ENCODE results near the gene MARCKS. TPM values are rescaled to one million over a fixed set of nuclear protein-coding genes. Genes with fewer than 3 reads are reported as not detected.

Gene MARCKS
- polyA plus RNA-seq, 1 donor (not counting 4 experiments of a cell fraction or from before 2014, with no cell fraction given): 50.8 TPM

- Histone ChIP-seq H3K9me3 (ENCODE audit: control insufficient read depth, low read depth, low read length) (no peaks in the 10 kb centered on the region), H3K4me3 (ENCODE audit: control insufficient read depth in 2 of 3, extremely low read depth in 1 of 3, insufficient read depth in 2 of 3, low read depth in 1 of 3, low read length in 3 of 3) (no peak overlapping the region), H4K20me1 (ENCODE audit: control insufficient read depth, extremely low read depth, insufficient read depth, low read length) (no peaks in the 10 kb centered on the region), H3K27ac (ENCODE audit: control insufficient read depth, insufficient read depth, low read length) (no peak overlapping the region), H3K27me3 (ENCODE audit: control insufficient read depth, extremely low read depth, insufficient read depth, low read length) (no peaks in the 10 kb centered on the region), H3K36me3 (ENCODE audit: control insufficient read depth in 2 of 2, extremely low read depth in 1 of 2, insufficient read depth in 2 of 2, low read length in 2 of 2) (no peaks in the 10 kb centered on the region), H3K9ac (ENCODE audit: control insufficient read depth, extremely low read depth, insufficient read depth, low read length) (no peak overlapping the region), H3K4me2 (ENCODE audit: control insufficient read depth, extremely low read depth, insufficient read depth, low read depth, low read length) (no peak overlapping the region), H2AFZ (ENCODE audit: control insufficient read depth, low read length) (no peak overlapping the region), H3K4me1 (ENCODE audit: control insufficient read depth, extremely low read depth, insufficient read depth, low read length) (no peaks in the 10 kb centered on the region), H3K9me1 (ENCODE audit: control insufficient read depth, extremely low read depth, insufficient read depth, low read length) (no peaks in the 10 kb centered on the region), H3K79me2 (ENCODE audit: control insufficient read depth, insufficient read depth, low read length) (no peaks in the 10 kb centered on the region)
- DNase-seq (ENCODE audit: low read depth, low spot score) (no peak), FAIRE-seq (no peak)
- TF ChIP-seq EZH2 (IDR thresholded peaks at IDR 0.05; ENCODE audit: low read length) (no peak), CTCF (optimal IDR thresholded peaks at IDR 0.05 in 1 of 3, IDR thresholded peaks at IDR 0.05 in 1 of 3, conservative IDR thresholded peaks at IDR 0.05 in 1 of 3; ENCODE audit: extremely low read depth in 1 of 3, insufficient read depth in 2 of 3, low read length in 3 of 3) (no peak)
- dilution Hi-C loops (cut with MboI; ENCODE audit: extremely low pct_ligation_motif_present, low sequenced_read_pairs): no loop called here
These were observed 27.0 kb upstream of the MARCKS start for GRCh38 chr6:113830140-113830539.

- Histone ChIP-seq H3K9me1 (ENCODE audit: control insufficient read depth, extremely low read depth, insufficient read depth, low read length) (no peaks in the 10 kb centered on the region), H3K27ac (ENCODE audit: control insufficient read depth, insufficient read depth, low read length) (no peak overlapping the region), H4K20me1 (ENCODE audit: control insufficient read depth, extremely low read depth, insufficient read depth, low read length) (no peaks in the 10 kb centered on the region), H3K79me2 (ENCODE audit: control insufficient read depth, insufficient read depth, low read length) (no peaks in the 10 kb centered on the region), H3K4me3 (ENCODE audit: control insufficient read depth in 2 of 3, extremely low read depth in 1 of 3, insufficient read depth in 2 of 3, low read depth in 1 of 3, low read length in 3 of 3) (no peak overlapping the region), H2AFZ (ENCODE audit: control insufficient read depth, low read length) (no peak overlapping the region), H3K36me3 (ENCODE audit: control insufficient read depth in 2 of 2, extremely low read depth in 1 of 2, insufficient read depth in 2 of 2, low read length in 2 of 2) (no peaks in the 10 kb centered on the region), H3K9ac (ENCODE audit: control insufficient read depth, extremely low read depth, insufficient read depth, low read length) (no peak overlapping the region), H3K9me3 (ENCODE audit: control insufficient read depth, low read depth, low read length) (no peaks in the 10 kb centered on the region), H3K27me3 (ENCODE audit: control insufficient read depth, extremely low read depth, insufficient read depth, low read length) (no peaks in the 10 kb centered on the region), H3K4me2 (ENCODE audit: control insufficient read depth, extremely low read depth, insufficient read depth, low read depth, low read length) (no peak overlapping the region), H3K4me1 (ENCODE audit: control insufficient read depth, extremely low read depth, insufficient read depth, low read length) (no peaks in the 10 kb centered on the region)
- dilution Hi-C loops (cut with MboI; ENCODE audit: extremely low pct_ligation_motif_present, low sequenced_read_pairs): no loop called here
- FAIRE-seq: no peak
- no peak for DNase-seq (ENCODE audit: low read depth, low spot score)
- no peak for TF ChIP-seq CTCF (optimal IDR thresholded peaks at IDR 0.05 in 1 of 3, IDR thresholded peaks at IDR 0.05 in 1 of 3, conservative IDR thresholded peaks at IDR 0.05 in 1 of 3; ENCODE audit: extremely low read depth in 1 of 3, insufficient read depth in 2 of 3, low read length in 3 of 3)
- TF ChIP-seq EZH2 (IDR thresholded peaks at IDR 0.05; ENCODE audit: low read length): no peak
These were observed 23.6 kb upstream of the MARCKS start for GRCh38 chr6:113833537-113833936.

All from keratinocyte (primary cell).